Activated T-cell treated with anti-CD3 and anti-CD28 coated beads for 24 hours (primary cell): ENCODE measurements around the gene ETF1.

Experiments used
- DNase-seq: peaks from one replicate; pipeline ENCODE4 v3.0.0-alpha.2; 2020; ENCODE audit warnings: low read depth

The ETF1 gene

GRCh38 chr5:138542956-138543729 is at the start of gene ETF1:
TSS of gene ETF1 (minus strand) at chr5:138543236. CDS start at chr5:138542918, 318 bp downstream.
- DNase-seq, result peak; percentile 100

- no peak for DNase-seq
Measured at GRCh38 chr5:138588013-138588788, 45.2 kb upstream of the ETF1 start.

- DNase-seq, result no peak
Measured at GRCh38 chr5:138585157-138585556, 42.1 kb upstream of the ETF1 start.

- no peak for DNase-seq
Measured at GRCh38 chr5:138583984-138584637, 41.1 kb upstream of the ETF1 start.

- no peak for DNase-seq
Measured at GRCh38 chr5:138582959-138583358, 39.9 kb upstream of the ETF1 start.

GRCh38 chr5:138580777-138581176 is 37.7 kb upstream of the ETF1 start:
- no peak for DNase-seq

GRCh38 chr5:138580001-138580400 is 37.0 kb upstream of the ETF1 start:
- no peak for DNase-seq

- DNase-seq, result no peak
Measured at GRCh38 chr5:138579517-138579863, 36.5 kb upstream of the ETF1 start.

GRCh38 chr5:138577452-138577851 is 34.4 kb upstream of the ETF1 start:
- no peak for DNase-seq

GRCh38 chr5:138575194-138576015 is 32.4 kb upstream of the ETF1 start, which contains the start of gene HSPA9:
TSS of gene HSPA9 (minus strand) at chr5:138575401. CDS start at chr5:138575318, 83 bp downstream.
- DNase-seq, result peak; percentile 96

- DNase-seq, result no peak
Measured at GRCh38 chr5:138574744-138575193, 31.7 kb upstream of the ETF1 start.

- DNase-seq, result no peak
Measured at GRCh38 chr5:138573949-138574670, 31.1 kb upstream of the ETF1 start.

- no peak for DNase-seq
Measured at GRCh38 chr5:138573223-138573622, 30.2 kb upstream of the ETF1 start.

GRCh38 chr5:138570871-138571270 is 27.8 kb upstream of the ETF1 start:
- DNase-seq, result no peak

- DNase-seq, result no peak
Measured at GRCh38 chr5:138569782-138570181, 26.7 kb upstream of the ETF1 start.

GRCh38 chr5:138568061-138568824 is 25.2 kb upstream of the ETF1 start:
- DNase-seq, result no peak

GRCh38 chr5:138566792-138567191 is 23.8 kb upstream of the ETF1 start:
- no peak for DNase-seq

- DNase-seq, result no peak
Measured at GRCh38 chr5:138565100-138565821, 22.2 kb upstream of the ETF1 start.

GRCh38 chr5:138564242-138564641 is 21.2 kb upstream of the ETF1 start:
- DNase-seq, result no peak
